Stimulated activated naive B cell treated with anti-CD40 and anti-IgM and Interleukin-4, amounts not matched to agents 10 μg/mL and 1 μg/mL and 100 μg/mL, for 72 hours (primary cell): Measurements from ENCODE around the gene VIT.

Experiments
- ATAC-seq, 2 donors: fragments of 150-1000 bp; cut with Tn5 transposase; replicated peaks; 2 replicates each; pipeline ENCODE4 v1.10.0; 2021; ENCODE audit warnings: moderate library complexity in 1 of 2
- DNase-seq: peaks from one replicate; pipeline ENCODE4 v3.0.0; 2021
- H3K27ac Mint-ChIP-seq: one replicate; pipeline ENCODE4 v1.8.0; 2022; ENCODE audit warnings: mild to moderate bottlenecking, mixed read lengths
- H3K27me3 Mint-ChIP-seq, 2 donors: one replicate each; pipeline ENCODE4 v1.8.0; 2022; ENCODE audit warnings: mixed read lengths in 2 of 2
- H3K36me3 Mint-ChIP-seq, 2 donors: one replicate each; pipeline ENCODE4 v1.8.0; 2022; ENCODE audit warnings: mixed read lengths in 2 of 2, mild to moderate bottlenecking in 1 of 2
- H3K4me1 Mint-ChIP-seq, 2 donors: one replicate each; pipeline ENCODE4 v1.8.0; 2022; ENCODE audit warnings: mixed read lengths in 2 of 2, mild to moderate bottlenecking in 1 of 2
- H3K4me3 Mint-ChIP-seq, 2 donors: one replicate each; pipeline ENCODE4 v1.8.0; 2022; ENCODE audit warnings: mild to moderate bottlenecking in 2 of 2, mixed read lengths in 2 of 2, moderate library complexity in 1 of 2
- H3K9me3 Mint-ChIP-seq, 2 donors: one replicate each; pipeline ENCODE4 v1.8.0; 2022; ENCODE audit warnings: mixed read lengths in 2 of 2, mild to moderate bottlenecking in 1 of 2

The VIT gene

DNA sequence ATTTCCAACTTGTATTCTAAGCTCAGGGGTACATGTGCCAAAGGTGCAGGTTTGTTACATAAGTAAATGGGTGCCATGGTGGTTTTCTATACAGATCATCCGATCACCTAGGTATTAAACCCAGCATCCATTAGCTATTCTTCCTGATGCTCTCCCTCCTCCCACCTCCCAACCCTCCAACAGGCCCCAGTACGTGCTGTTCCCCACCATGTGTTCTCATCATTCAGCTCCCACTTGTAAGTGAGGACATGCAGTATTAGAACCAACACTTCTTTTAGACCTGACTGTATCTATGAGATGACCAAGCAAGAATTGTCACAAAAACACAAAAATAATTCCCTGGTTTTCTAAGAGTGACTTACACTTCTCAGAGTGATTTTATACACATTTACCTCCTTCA, 83.0 kb downstream of the VIT start:
- DNase-seq (no peak), ATAC-seq (no peak)
- H3K4me3 Mint-ChIP-seq: no peak overlapping the region

GRCh38 chr2:36780231-36780839, 83.8 kb downstream of the VIT start:
- H3K4me1 Mint-ChIP-seq: no peaks in the 10 kb centered on the region
- no peaks in the 10 kb centered on the region for H3K9me3 Mint-ChIP-seq
- no peaks in the 10 kb centered on the region for H3K36me3 Mint-ChIP-seq
- ATAC-seq (peak in 1 of 2 donors; percentile 27), DNase-seq (no peak)
- no peak overlapping the region for H3K4me3 Mint-ChIP-seq
- H3K27ac Mint-ChIP-seq: no peak overlapping the region
- H3K27me3 Mint-ChIP-seq: peaks cover 4 to 19% of the 10 kb centered on the region in 2 donors

More for the DNA sequence above, 83.0 kb downstream of the VIT start:
- Mint-ChIP-seq H3K27me3 (peaks cover 4 to 19% of the 10 kb centered on the region in 2 donors), H3K27ac (no peak overlapping the region), H3K4me1 (no peaks in the 10 kb centered on the region), H3K36me3 (no peaks in the 10 kb centered on the region), H3K9me3 (no peaks in the 10 kb centered on the region)

- Mint-ChIP-seq H3K27me3 (peaks cover 4 to 19% of the 10 kb centered on the region in 2 donors), H3K36me3 (no peaks in the 10 kb centered on the region), H3K4me3 (no peak overlapping the region), H3K9me3 (no peaks in the 10 kb centered on the region), H3K4me1 (no peaks in the 10 kb centered on the region), H3K27ac (no peak overlapping the region)
- no peak for ATAC-seq
- DNase-seq: no peak
Measured at GRCh38 chr2:36781907-36782720, 85.6 kb downstream of the VIT start.

GRCh38 chr2:36783246-36783645, 86.7 kb downstream of the VIT start:
- Mint-ChIP-seq H3K4me1 (no peaks in the 10 kb centered on the region), H3K36me3 (no peaks in the 10 kb centered on the region), H3K27ac (no peak overlapping the region), H3K9me3 (no peaks in the 10 kb centered on the region), H3K27me3 (peaks cover 4 to 16% of the 10 kb centered on the region in 2 donors), H3K4me3 (no peak overlapping the region)
- no peak for DNase-seq
- ATAC-seq: no peak

- H3K4me1 Mint-ChIP-seq: peaks cover 6 to 9% of the 10 kb centered on the region in 2 donors
- ATAC-seq (peak; percentile 79 to 82), DNase-seq (peak; percentile 59)
- H3K27me3 Mint-ChIP-seq: peaks cover 4 to 15% of the 10 kb centered on the region in 2 donors
- H3K36me3 Mint-ChIP-seq: no peaks in the 10 kb centered on the region
- no peak overlapping the region for H3K27ac Mint-ChIP-seq
- no peak overlapping the region for H3K4me3 Mint-ChIP-seq
- no peaks in the 10 kb centered on the region for H3K9me3 Mint-ChIP-seq
Measured at GRCh38 chr2:36785179-36785795, 88.8 kb downstream of the VIT start.

- Mint-ChIP-seq H3K27ac (no peak overlapping the region), H3K36me3 (no peaks in the 10 kb centered on the region), H3K9me3 (no peaks in the 10 kb centered on the region), H3K4me3 (no peak overlapping the region), H3K27me3 (no peaks in the 10 kb centered on the region), H3K4me1 (peaks cover 7 to 9% of the 10 kb centered on the region in 2 donors)
- no peak for DNase-seq
- peak; percentile 16 to 42 for ATAC-seq
Measured at GRCh38 chr2:36789181-36789804, 92.8 kb downstream of the VIT start.

DNA sequence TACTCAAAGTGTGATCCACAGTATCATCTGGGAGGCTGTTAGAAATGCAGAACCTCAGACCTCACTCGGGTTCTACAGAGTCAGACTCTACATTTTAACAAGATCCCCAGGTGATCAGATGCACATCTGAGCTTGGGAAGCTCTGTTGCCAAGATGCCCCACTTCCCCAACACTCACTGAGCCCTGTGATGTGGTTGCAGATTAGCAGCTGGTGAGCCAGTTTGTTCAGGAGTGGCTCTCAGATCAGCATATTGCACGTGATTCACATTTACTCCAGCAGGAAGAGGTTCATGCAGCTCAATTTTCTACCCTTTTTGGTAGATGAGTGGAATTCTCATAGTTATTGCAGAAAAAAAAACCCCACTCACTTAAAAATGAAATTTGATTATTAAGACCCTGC, 96.4 kb downstream of the VIT start:
- Mint-ChIP-seq H3K9me3 (no peaks in the 10 kb centered on the region), H3K36me3 (no peaks in the 10 kb centered on the region), H3K27ac (no peak overlapping the region), H3K4me1 (peaks cover 7 to 9% of the 10 kb centered on the region in 2 donors), H3K4me3 (no peak overlapping the region), H3K27me3 (peaks cover 10% of the 10 kb centered on the region in 2 donors)
- no peak for ATAC-seq
- no peak for DNase-seq

DNA sequence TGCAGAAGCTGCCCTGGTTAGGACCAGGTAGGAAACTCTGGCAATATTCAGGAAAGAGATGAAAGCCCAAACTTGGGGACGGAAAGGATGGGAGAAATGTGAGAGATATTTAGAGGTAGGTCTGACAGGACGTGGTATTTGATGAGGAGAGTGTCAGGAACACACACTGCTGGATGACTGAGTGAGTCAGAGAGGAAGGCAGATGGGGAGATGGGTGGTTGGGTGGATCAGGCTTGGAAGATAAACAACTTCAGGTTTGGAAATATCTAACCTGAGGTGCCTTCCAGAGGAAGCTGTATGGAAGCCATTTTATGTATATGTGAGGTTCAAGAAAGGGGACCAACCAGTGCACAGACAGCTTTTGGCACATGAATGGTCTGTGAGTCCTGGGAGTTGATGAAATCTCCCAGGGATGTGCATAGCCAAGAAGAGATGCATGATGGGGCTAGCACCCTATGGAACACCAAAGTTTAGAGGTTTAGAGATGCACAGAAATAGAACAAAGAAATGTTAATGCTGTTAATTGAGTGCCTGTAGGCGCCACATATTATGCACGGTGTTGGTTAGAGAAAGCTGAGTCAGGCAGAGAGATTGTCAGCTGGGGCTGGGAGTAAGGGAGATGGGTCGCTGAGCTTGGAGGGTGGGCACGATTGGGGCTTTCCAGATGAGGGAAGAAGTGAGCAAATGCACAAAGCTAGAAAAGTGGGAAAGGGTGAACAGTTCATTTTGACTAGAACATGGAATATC, 101.0 kb downstream of the VIT start:
- ATAC-seq (no peak), DNase-seq (no peak)
- Mint-ChIP-seq H3K4me3 (no peak overlapping the region), H3K9me3 (no peaks in the 10 kb centered on the region), H3K36me3 (no peaks in the 10 kb centered on the region), H3K27me3 (peaks cover 17 to 19% of the 10 kb centered on the region in 2 donors), H3K4me1 (no peaks in the 10 kb centered on the region), H3K27ac (no peak overlapping the region)

DNA sequence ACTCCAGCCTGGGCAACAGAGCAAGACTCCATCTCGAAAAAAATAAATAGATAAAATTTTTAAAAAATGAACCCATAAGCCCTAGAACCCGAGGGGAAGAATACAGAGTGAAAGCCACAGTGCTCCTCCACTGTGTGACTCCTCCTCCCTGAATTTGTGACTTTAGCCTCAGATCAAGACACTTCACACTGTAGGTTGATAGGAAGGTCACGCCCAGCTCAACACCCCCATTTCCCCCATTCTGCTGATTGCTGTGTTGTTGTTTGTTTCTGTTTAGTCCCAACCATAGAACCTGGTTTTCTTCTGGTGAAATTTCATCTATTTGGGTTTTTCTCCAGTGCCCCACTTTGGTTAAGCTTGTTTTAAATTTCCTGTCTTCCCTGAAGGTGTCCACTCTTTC, 102.2 kb downstream of the VIT start:
- Mint-ChIP-seq H3K27me3 (peaks cover 17 to 19% of the 10 kb centered on the region in 2 donors), H3K4me3 (no peak overlapping the region), H3K27ac (no peak overlapping the region), H3K36me3 (no peaks in the 10 kb centered on the region), H3K9me3 (no peaks in the 10 kb centered on the region), H3K4me1 (no peaks in the 10 kb centered on the region)
- DNase-seq (no peak), ATAC-seq (no peak)

- H3K4me3 Mint-ChIP-seq: no peak overlapping the region
- ATAC-seq (no peak), DNase-seq (no peak)
- H3K27ac Mint-ChIP-seq: no peak overlapping the region
- H3K27me3 Mint-ChIP-seq: peaks cover 17 to 19% of the 10 kb centered on the region in 2 donors
- H3K9me3 Mint-ChIP-seq: no peaks in the 10 kb centered on the region
- no peaks in the 10 kb centered on the region for H3K4me1 Mint-ChIP-seq
- no peaks in the 10 kb centered on the region for H3K36me3 Mint-ChIP-seq
Measured at GRCh38 chr2:36800381-36800780, 103.9 kb downstream of the VIT start.

- H3K36me3 Mint-ChIP-seq: no peaks in the 10 kb centered on the region
- ATAC-seq: no peak
- H3K4me3 Mint-ChIP-seq: no peak overlapping the region
- no peak overlapping the region for H3K27ac Mint-ChIP-seq
- H3K4me1 Mint-ChIP-seq: peaks cover 0 to 3% of the 10 kb centered on the region in 2 donors
- no peaks in the 10 kb centered on the region for H3K9me3 Mint-ChIP-seq
- peaks cover 19 to 21% of the 10 kb centered on the region in 2 donors for H3K27me3 Mint-ChIP-seq
- no peak for DNase-seq
Measured at GRCh38 chr2:36801088-36801487, 104.6 kb downstream of the VIT start.

- no peak overlapping the region for H3K27ac Mint-ChIP-seq
- H3K27me3 Mint-ChIP-seq: peaks cover 11 to 14% of the 10 kb centered on the region in 2 donors
- no peaks in the 10 kb centered on the region for H3K9me3 Mint-ChIP-seq
- peaks cover 0 to 3% of the 10 kb centered on the region in 2 donors for H3K4me1 Mint-ChIP-seq
- ATAC-seq (no peak), DNase-seq (no peak)
- no peak overlapping the region for H3K4me3 Mint-ChIP-seq
- no peaks in the 10 kb centered on the region for H3K36me3 Mint-ChIP-seq
Measured at GRCh38 chr2:36802952-36803351, 106.4 kb downstream of the VIT start.

- no peaks in the 10 kb centered on the region for H3K9me3 Mint-ChIP-seq
- DNase-seq (no peak), ATAC-seq (no peak)
- no peak overlapping the region for H3K4me3 Mint-ChIP-seq
- H3K4me1 Mint-ChIP-seq: peaks cover 0 to 3% of the 10 kb centered on the region in 2 donors
- no peak overlapping the region for H3K27ac Mint-ChIP-seq
- H3K36me3 Mint-ChIP-seq: no peaks in the 10 kb centered on the region
- H3K27me3 Mint-ChIP-seq: peaks cover 6 to 8% of the 10 kb centered on the region in 2 donors
Measured at GRCh38 chr2:36805635-36806224, 109.2 kb downstream of the VIT start.
